GM21717 (cell line): ENCODE results near the gene EMD.
A peak's percentile ranks its signal among the peaks of the same experiment; 100 is the strongest.

Experiments used
- ATAC-seq: cut with Tn5 transposase; IDR thresholded peaks from one replicate; pipeline ENCODE4 v1.9.1; 2021; ENCODE audit warnings: mild to moderate bottlenecking, moderate library complexity; ENCODE audit not compliant: unreplicated experiment

EMD gene

GRCh38 chrX:154378799-154379568, at the start of gene EMD:
Gene EMD (plus strand): TSS chrX:154379295. CDS start chrX:154379485, 190 bp downstream.
- ATAC-seq = peak; percentile 68

- ATAC-seq = no peak
Measured at GRCh38 chrX:154332561-154332960, 46.5 kb upstream of the EMD start.

- no peak for ATAC-seq
Measured at GRCh38 chrX:154333116-154333515, 46.0 kb upstream of the EMD start.

GRCh38 chrX:154333837-154334271, 45.2 kb upstream of the EMD start:
- ATAC-seq = no peak

- no peak for ATAC-seq
Measured at GRCh38 chrX:154334496-154334895, 44.6 kb upstream of the EMD start.

GRCh38 chrX:154341399-154342298, 37.4 kb upstream of the EMD start:
- ATAC-seq = peak; percentile 63

- ATAC-seq = peak; percentile 26
Measured at GRCh38 chrX:154343063-154343462, 36.0 kb upstream of the EMD start.

- ATAC-seq = peak; percentile 23
Measured at GRCh38 chrX:154343620-154344019, 35.5 kb upstream of the EMD start.

GRCh38 chrX:154348114-154348531, 31.0 kb upstream of the EMD start:
- no peak for ATAC-seq

GRCh38 chrX:154348646-154349358, 30.3 kb upstream of the EMD start:
- no peak for ATAC-seq

GRCh38 chrX:154349359-154349935, 29.6 kb upstream of the EMD start:
- ATAC-seq = no peak

- ATAC-seq = no peak
Measured at GRCh38 chrX:154349979-154350378, 29.1 kb upstream of the EMD start.

GRCh38 chrX:154350429-154351182, 28.5 kb upstream of the EMD start:
- ATAC-seq = no peak

GRCh38 chrX:154351183-154352011, 27.7 kb upstream of the EMD start:
- no peak for ATAC-seq

GRCh38 chrX:154352012-154352401, 27.1 kb upstream of the EMD start:
- ATAC-seq = no peak

- no peak for ATAC-seq
Measured at GRCh38 chrX:154352466-154352865, 26.6 kb upstream of the EMD start.

- ATAC-seq = no peak
Measured at GRCh38 chrX:154353172-154353843, 25.8 kb upstream of the EMD start.

- no peak for ATAC-seq
Measured at GRCh38 chrX:154354013-154354412, 25.1 kb upstream of the EMD start.

GRCh38 chrX:154354516-154354915, 24.6 kb upstream of the EMD start:
- no peak for ATAC-seq
